SH-SY5Y (cell line): ENCODE data around the gene SHQ1.

ENCODE experiments used
- GATA2 ChIP-seq: IDR thresholded peaks from 2 replicates; pipeline ENCODE4 v1.6.1; 2011; ENCODE audit warnings: mild to moderate bottlenecking, low read depth, low read length
- GATA3 ChIP-seq: IDR thresholded peaks from 2 replicates; pipeline ENCODE4 v1.6.1; 2011; ENCODE audit warnings: low read depth, mild to moderate bottlenecking, low read length, moderate library complexity

DNA sequence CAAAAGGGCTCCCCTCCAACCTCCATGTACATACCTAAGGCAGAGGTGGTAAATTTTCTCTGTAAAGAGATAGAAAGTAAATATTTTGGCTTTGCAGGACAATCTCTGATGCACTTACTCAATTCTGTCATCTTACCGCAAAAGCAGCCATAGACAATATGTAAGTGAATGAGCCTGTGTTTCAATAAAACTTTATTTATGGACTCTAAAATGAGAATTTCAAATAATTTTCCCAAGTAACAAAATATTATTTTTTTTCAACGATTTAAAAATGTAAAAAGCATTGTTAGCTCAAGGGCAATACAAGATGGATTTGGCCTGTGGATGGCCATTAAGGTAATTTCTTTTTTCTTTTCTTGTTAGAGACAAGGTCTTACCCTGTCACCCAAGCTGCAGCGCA, 44.7 kb downstream of the SHQ1 start:
- TF ChIP-seq GATA2, result no peak
- no peak for TF ChIP-seq GATA3
